Endometrium (tissue), 2 donors: ENCODE data around the gene ZBTB21.
"Not testable (repeated sequence)": the region's sequence is repeated elsewhere in the genome, so short reads cannot be mapped to it uniquely, and the experiment has no call there.

Experiments
- FAIRE-seq: peaks from 2 replicates; lab custom pipeline; 2012; peaks lifted over from hg19 to GRCh38; lab: Jason Lieb, UNC
- donor health status: control.
- donor health status: control.

The ZBTB21 gene

DNA sequence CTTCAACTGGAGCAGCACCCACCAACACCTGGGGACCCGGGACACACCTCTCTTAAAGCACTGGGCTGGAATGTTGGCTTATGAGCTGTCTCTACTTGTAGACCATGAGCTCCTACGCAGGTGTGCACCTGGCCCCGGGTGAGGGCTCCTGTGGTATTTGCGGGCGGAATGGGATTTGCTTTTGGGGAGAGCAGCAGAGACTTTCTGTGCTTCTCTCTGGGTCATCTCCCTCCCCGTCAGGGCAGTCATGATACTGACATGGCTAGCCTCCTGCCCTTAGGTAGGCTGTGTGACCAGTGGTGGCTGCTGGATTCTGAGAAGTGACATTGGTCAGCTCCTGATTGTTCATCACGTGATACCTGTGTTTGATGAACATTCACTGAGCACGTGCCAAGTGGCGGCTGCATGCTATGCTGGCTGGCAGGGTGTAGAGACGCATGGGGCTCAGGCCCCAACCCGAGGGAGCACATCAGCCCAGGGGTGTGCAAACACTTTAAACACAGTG lies 9.0 kb upstream of the ZBTB21 start:
- no peak for FAIRE-seq

GRCh38 chr21:42017022-42017421 lies 6.9 kb upstream of the ZBTB21 start:
- no peak for FAIRE-seq

- FAIRE-seq = no peak
Measured at GRCh38 chr21:42016364-42016985, 6.3 kb upstream of the ZBTB21 start.

DNA sequence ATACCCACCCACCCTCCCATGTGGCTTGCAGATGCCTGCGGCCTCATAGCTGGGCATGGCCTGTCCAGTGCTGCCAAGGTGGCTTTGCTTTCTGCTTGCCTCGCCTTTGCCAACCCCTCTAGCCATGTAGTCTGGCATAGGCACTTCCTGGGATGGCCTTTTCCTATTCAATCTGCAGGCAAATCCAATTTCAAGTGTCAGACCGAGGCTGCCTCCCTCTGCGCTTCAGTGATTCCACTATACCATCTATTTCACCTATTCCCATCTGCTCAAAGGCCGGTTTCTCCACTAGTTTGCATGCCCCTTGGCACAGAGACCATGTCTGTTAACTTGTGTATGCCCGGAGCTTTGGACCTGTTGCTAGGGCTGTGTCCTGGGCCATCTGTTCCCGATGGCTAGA lies 3.8 kb upstream of the ZBTB21 start:
- no peak for FAIRE-seq

GRCh38 chr21:42013376-42013775 lies 3.2 kb upstream of the ZBTB21 start:
- FAIRE-seq = no peak

DNA sequence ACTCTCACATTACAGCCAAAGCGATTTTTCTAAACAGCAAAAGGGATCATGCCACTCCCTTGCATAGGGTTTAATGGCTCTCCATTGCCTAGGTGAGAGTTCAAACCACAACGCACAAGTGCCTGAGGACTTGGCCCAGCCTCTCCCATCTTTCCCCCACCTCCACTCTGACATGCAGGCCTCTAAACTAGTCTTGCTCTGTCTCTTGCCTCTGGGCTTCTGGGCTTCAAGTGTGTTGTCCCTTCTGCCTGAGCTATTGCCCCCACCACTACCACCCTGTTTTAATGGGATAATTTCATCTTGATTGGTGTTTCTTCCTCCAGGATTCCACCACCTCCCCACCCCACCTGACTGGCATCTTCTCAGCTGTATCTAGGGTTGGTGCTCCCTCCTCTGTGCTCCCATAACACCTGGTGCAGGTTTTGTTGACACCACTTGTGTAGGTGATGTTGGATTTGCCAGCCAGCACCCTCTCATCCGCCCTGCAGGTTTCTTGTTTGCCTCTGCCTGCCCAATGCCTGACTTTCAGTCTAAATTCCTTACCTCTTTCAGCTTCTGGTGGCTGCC lies 2.7 kb upstream of the ZBTB21 start:
- no peak for FAIRE-seq

DNA sequence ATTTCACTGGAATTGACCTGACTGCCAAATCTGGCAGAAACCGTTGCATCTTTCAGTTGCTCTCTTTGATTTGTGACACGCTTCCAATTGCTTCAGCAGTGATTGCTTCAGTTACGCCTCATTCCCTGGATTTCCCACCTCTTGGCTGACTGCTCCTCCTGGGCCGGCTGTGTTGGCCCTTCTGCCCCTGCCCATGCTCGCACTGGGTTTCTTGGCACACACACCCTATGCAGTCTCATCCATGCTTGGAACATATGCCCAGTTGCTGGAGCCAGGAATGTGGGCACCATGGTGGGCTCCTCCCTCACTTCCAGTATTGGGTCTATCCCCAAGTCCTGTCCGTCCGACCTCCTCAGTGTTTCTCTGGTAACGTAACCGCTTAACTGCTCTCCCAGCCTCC lies 2.2 kb upstream of the ZBTB21 start:
- FAIRE-seq = no peak

- no peak for FAIRE-seq
Measured at GRCh38 chr21:42010507-42011495, 641 bp upstream of the ZBTB21 start.

DNA sequence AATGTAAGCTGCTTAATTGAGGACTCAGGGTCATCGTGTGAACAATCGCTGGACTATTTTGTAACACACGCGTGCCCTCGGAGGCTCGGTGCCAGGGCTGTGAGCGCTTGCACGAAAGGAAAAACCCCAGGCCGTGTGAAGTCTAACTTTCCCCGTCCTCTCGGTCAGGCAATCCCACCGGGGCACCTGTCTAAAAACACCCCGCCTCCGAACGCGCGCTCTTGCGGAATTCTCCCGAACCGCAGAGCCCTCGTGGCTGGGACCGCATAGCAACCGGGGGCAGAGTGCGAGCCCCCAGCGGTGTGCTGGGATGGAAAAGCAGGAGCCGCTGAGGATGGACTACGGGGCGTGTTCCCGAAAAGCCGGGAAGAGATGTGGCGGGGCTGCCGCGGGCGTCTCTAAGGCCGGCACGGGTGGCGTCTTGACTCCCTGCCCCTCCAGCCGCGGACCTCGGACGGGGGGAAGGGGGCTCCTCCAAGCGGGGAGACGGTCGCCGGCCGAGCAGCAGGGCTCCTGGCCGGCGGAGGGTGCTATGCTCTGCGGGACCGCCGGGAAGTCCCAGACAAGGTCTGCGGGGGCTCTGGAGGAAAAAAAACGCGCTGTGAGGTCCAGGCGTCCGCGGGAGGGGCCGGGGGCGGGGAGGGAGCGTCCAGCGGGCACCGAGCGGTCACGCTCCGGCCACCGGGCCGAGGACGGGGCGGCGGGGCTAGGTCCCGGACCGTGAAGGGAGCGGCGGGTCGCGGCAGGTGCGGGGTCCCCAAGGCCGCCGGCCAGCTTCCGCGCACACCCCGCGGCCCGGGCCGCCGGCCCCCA lies 936 bp downstream of the ZBTB21 start:
- no peak for FAIRE-seq

DNA sequence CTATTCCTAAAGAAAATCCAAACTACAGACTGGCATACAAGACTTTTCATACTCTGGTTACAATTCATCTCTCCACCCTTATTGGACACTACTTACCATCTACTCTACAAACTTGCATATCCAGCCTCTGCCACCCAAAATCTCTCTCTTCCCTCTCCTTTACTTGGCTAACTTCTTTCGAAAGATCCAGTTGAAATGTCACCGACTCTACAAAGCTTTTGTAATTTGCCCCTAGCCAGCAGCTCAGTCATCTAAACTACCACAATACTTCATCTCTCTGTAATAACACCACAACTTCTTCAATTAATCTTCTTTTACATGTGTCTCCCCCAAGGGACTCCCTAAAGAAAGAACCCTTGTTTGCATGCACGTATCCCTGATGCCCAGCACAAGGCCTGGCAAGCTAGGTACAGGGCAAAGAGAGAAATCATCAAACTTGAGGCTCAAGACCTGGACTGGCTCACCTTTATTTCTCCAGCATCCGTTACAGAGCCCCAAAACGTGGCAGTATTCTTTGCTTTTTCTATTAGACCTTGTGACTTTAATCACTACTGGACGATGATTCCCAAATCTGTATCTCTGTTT lies 2.7 kb downstream of the ZBTB21 start:
- no peak for FAIRE-seq

- FAIRE-seq = no peak
Measured at GRCh38 chr21:42006765-42007164, 3.4 kb downstream of the ZBTB21 start.

GRCh38 chr21:42004406-42005199 lies 5.6 kb downstream of the ZBTB21 start:
- FAIRE-seq = no peak

DNA sequence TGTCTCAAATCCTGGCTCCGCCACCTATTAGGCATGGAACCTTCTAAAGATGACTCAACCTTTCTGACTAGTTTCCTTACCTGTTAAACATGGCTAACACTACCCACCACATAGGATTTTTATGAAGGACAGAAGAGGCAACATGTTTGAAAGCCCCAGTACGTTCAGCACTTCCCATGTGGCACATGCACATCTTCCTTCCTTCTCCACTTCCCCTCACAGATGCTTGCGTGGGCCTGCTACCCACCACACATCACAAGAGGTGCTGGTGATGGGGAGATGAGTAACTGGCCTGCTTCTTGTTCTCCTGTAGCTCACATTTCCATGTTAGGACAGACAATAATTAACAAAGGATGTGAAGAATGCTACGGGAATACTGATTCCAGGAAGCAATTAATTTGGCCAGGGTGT lies 7.1 kb downstream of the ZBTB21 start:
- FAIRE-seq = no peak

- FAIRE-seq = no peak
Measured at GRCh38 chr21:42002421-42002958, 7.7 kb downstream of the ZBTB21 start.

DNA sequence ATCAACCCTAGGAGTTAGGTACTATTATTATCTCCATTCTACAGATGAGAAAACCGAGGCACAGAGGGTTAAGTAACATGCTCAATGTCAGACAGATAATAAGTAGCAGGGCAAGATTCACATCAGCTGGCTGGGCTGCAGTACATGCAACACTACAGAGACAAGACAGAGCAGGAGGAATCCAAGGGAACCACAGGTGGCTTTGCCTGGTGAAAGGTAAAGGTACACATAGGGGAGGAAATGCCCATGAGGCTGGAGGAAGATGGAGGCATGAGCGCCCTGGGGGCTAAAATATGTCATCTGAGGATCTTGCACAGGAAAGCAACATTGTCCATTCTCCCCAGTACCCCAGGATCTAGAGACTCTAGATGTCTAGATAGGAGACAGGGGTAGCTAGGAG lies 8.4 kb downstream of the ZBTB21 start:
- FAIRE-seq = no peak

- no peak for FAIRE-seq
Measured at GRCh38 chr21:42000908-42001307, 9.3 kb downstream of the ZBTB21 start.

DNA sequence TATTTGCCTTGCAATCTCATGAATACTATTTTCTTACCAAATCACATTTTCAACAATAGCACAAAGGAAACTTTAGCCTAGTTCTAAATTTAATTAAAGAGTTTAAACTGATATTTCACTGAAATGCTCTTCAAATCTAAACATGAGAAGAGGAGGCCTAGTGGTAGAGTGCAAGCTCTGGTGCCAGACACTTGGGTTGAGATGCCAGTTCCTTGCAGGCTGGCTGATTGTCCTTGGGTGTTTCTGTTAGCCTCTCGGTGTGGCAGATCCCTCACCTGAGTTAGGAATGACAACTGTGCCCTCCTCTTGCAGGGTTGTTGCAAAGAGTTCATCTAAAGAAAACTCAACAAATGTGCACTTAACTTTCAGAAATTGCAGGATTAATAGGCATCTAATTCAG lies 12.5 kb downstream of the ZBTB21 start:
- FAIRE-seq = no peak

DNA sequence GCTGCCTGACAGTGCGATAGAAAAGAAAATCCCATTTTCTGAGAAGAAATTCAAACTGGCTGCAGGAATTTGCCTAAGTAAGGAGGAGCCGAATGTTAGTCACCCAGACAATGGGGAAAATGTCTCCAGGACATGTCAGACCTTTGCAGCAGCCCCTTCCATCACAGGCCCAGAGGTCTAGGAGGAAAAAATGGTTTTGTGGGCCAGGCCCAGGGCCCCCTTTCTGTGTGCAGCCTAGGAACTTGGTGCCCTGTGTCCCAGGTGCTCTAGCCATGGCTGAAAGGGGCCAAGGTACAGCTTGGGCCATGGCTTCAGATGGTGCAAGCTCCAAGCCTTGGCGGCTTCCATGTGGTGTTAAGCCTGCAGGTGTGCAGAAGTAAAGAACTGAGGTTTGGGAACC lies 14.6 kb downstream of the ZBTB21 start:
- FAIRE-seq = no peak

GRCh38 chr21:41994613-41995012 lies 15.5 kb downstream of the ZBTB21 start:
- FAIRE-seq = not testable (repeated sequence)

- FAIRE-seq = peak; percentile 77
Measured at GRCh38 chr21:41993744-41994143, 16.4 kb downstream of the ZBTB21 start.

GRCh38 chr21:41992576-41992975 lies 17.6 kb downstream of the ZBTB21 start:
- FAIRE-seq = no peak
